PC-3 (cell line): Measurements from ENCODE around the gene FAM83F.

Experiments
- EZH2 ChIP-seq: fragments of 300-600 bp; sonication (generic); IDR thresholded peaks from one replicate; pipeline ENCODE4 v1.6.1; 2017; ENCODE audit warnings: antibody characterized with exemption, mild to moderate bottlenecking, low read length; ENCODE audit not compliant: unreplicated experiment
- EZH2phosphoT487 ChIP-seq: fragments of 300-600 bp; sonication (generic); IDR thresholded peaks from 2 replicates; pipeline ENCODE4 v1.6.1; 2018; ENCODE audit warnings: mild to moderate bottlenecking, antibody characterized with exemption, low read length, borderline replicate concordance
- TF ChIP-seq, protein P1 (sequence below): fragments of 300-600 bp; sonication (generic); conservative IDR thresholded peaks from 2 replicates; pipeline ENCODE4 v1.5.1; 2017; ENCODE audit warnings: antibody characterized with exemption, low read depth, mild to moderate bottlenecking, low read length

DNA sequence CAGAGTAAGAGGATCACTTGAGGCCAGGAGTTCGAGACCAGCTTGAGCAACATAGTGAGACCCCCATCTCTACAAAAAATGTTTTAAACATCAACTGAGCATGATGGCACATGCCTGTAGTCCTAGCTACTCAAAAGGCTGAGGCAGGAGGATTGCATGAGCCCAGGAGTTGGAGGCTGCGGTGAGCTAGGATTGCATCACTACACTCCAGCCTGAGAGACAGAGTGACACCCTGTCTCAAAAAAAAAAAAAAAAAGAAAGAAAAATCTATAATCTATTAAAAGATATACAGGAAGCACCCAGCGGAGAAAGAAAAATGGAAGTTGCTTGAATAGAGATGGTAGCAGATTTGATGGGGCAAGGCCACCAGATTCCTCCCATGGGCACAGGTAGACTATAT is 61.8 kb downstream of the FAM83F start:
- TF ChIP-seq, protein P1, sequence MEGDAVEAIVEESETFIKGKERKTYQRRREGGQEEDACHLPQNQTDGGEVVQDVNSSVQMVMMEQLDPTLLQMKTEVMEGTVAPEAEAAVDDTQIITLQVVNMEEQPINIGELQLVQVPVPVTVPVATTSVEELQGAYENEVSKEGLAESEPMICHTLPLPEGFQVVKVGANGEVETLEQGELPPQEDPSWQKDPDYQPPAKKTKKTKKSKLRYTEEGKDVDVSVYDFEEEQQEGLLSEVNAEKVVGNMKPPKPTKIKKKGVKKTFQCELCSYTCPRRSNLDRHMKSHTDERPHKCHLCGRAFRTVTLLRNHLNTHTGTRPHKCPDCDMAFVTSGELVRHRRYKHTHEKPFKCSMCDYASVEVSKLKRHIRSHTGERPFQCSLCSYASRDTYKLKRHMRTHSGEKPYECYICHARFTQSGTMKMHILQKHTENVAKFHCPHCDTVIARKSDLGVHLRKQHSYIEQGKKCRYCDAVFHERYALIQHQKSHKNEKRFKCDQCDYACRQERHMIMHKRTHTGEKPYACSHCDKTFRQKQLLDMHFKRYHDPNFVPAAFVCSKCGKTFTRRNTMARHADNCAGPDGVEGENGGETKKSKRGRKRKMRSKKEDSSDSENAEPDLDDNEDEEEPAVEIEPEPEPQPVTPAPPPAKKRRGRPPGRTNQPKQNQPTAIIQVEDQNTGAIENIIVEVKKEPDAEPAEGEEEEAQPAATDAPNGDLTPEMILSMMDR: no peak
- TF ChIP-seq EZH2phosphoT487 (no peak), EZH2 (no peak)
